Mammary epithelial cell (primary cell): Measurements from ENCODE around the gene HSPBP1.

Experiments
- EZH2 ChIP-seq: IDR thresholded peaks from 2 replicates; pipeline ENCODE4 v1.6.1; 2012; ENCODE audit warnings: low read length, inconsistent platforms, borderline replicate concordance
- TF ChIP-seq, protein P1 (sequence below), 2 donors: IDR thresholded peaks in 1 of 2; conservative IDR thresholded peaks in 1 of 2; 2 replicates each; pipeline ENCODE4 v1.5.1; 2011 to 2012; ENCODE audit warnings: inconsistent platforms in 2 of 2, low read length in 2 of 2, mild to moderate bottlenecking in 2 of 2, control low read depth in 1 of 2, low read depth in 1 of 2; ENCODE audit not compliant: insufficient read depth in 1 of 2; ENCODE audit errors: extremely low read depth in 1 of 2

DNA sequence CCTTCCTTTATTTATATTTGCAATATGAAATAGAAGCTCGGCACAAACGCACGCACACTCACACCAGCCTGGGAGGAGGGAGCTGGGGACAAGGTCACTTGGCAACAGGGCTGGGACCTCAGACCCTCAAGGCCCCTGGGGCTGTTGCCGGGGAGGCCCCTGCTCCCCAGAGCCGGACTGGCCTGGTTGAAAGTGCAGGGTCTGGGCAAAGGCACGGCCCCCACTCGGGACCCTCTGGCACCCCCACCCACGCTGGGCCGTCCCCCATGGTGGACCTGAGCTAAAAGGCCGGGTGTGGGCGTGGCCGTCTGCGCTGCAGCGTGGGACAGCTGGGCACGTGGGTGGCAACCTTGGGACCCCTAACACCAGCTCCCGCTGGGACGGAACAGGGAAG is 50.1 kb downstream of the HSPBP1 start:
- TF ChIP-seq, protein P1, sequence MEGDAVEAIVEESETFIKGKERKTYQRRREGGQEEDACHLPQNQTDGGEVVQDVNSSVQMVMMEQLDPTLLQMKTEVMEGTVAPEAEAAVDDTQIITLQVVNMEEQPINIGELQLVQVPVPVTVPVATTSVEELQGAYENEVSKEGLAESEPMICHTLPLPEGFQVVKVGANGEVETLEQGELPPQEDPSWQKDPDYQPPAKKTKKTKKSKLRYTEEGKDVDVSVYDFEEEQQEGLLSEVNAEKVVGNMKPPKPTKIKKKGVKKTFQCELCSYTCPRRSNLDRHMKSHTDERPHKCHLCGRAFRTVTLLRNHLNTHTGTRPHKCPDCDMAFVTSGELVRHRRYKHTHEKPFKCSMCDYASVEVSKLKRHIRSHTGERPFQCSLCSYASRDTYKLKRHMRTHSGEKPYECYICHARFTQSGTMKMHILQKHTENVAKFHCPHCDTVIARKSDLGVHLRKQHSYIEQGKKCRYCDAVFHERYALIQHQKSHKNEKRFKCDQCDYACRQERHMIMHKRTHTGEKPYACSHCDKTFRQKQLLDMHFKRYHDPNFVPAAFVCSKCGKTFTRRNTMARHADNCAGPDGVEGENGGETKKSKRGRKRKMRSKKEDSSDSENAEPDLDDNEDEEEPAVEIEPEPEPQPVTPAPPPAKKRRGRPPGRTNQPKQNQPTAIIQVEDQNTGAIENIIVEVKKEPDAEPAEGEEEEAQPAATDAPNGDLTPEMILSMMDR (conservative IDR thresholded peaks at IDR 0.05 in 1 of 2, IDR thresholded peaks at IDR 0.05 in 1 of 2; ENCODE audit: extremely low read depth in 1 of 2, insufficient read depth in 1 of 2, low read depth in 1 of 2, low read length in 2 of 2), result no peak
- TF ChIP-seq EZH2, result no peak
